Activated gamma-delta T cell (primary cell): ENCODE measurements around the gene GNAT3.

Experiments
- DNase-seq: peaks from one replicate; lab custom pipeline; 2025; lab: John Stamatoyannopoulos, UW

Gene GNAT3

DNA sequence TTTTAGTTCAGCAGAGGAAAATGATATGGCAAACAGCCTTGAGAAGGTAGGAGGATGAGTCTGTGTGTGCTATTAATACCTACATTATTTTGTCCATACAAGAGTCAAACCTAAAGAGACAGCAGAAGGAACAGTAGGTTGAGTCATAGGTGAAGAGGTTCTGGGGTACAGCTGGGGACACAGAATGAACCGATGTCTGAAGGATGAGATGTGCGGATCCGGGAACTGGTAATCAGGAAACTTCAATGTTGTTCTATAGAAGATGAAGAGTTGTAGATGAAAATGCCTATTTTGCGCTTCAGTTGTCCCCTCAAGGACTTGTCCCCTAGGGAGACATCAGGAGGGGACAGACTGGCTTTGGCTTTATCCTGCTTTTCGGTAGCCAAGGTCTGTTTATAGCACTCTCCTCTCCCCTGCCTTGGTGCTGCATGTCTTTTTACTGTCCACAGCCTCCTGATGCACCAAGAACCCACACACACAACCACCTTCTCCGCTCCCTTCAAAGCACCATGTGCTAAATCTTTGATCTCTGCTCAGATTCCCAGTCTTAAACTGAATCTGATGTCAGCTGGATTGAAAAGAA is 94.6 kb downstream of the GNAT3 start:
- no peak for DNase-seq

DNA sequence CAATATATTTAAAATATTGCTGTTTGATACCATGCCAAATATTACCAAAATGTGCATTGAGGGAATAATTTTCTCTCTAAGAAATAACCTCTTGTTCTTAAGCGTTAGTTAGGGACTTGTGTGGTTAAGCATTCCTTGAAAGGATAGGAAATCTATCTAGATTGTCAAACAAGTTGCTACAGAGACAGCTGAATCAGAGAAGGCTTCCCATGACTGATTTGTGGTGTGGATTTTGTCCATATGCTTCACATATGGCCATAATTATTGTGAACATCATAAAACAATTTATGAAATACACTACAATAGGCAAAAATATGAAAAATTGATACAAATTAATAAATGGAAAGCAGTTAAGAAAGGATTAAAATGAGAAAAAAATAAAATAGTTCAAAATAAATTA is 96.3 kb downstream of the GNAT3 start:
- DNase-seq = no peak

DNA sequence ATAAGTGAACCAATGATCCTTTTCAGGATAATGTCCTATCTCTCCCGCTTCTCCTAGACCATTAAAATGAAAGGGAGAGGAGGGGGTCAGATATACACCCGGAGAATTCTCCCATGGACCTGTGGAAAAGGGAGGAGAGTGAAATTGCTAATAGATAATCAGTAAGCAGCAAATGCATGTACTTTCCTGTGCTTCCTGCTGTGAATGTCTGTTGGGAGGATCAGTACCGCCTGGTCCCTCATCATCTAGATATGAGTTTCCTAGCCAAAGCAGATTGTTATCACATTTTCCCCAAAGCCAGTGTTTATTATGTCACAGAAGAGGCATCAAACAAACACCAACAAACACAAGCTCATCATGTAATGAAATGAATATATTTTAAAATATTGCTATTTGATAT is 96.8 kb downstream of the GNAT3 start:
- no peak for DNase-seq

DNA sequence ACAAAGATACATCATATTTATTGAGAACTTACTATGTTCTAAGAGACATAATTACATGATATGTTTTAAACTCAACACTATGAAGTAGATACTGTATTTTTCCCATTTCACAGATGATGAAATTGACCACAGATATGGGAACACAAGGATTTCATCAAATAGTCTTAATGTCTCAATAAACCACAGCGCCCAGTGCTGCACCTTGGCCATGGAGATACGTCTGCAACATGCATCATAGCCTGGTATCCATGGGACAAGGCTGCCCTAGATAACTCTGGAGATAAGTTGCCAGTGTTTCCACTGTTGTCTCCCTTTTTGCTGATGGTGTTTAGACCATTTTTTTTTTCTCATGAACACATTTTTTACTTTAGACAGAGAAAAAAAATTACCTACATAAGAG is 97.5 kb downstream of the GNAT3 start:
- no peak for DNase-seq

DNA sequence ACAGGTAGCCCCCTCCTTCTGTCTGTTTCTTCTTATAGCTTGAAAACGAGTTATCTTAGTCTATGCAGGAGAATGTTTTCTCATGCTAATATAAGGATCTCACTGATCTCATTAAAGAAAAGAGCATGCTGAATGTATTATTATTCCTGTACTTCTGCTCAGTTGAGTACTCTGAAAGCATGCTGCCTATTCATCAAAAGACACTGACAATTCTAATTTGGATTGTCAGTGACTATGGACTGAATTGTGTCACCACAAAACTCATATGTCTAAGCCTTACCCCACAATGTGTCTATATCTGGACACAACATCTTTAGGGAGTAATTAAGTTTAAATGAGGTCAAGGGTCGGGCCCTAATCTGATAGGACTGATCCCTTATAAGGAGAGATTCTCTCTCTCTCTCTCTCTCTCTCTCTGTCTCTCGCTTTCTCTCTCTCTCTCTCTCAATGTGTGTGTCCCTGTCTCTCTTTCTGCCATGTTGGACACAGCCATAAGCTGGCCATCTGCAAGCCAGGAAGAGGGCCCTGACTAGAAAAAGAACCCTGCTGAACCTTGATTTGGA is 98.4 kb downstream of the GNAT3 start:
- no peak for DNase-seq

DNA sequence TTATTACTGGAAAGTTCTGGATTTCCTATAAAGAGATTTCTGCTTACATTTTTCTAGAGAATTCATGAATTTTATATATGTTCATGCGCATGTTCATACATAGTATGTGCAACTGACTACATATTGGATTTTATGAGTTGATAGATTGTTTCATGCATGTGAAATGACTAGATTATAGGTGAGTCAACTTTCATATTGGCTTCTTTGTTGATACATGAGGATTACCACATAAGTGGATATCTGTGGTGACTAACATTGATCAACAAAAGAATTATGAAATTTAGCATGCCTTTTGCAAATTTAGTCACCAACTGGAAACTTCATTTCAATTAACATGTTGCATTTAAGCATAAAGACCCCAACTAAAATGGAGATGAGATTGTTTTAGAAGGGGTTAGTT is 99.0 kb downstream of the GNAT3 start:
- DNase-seq = no peak

DNA sequence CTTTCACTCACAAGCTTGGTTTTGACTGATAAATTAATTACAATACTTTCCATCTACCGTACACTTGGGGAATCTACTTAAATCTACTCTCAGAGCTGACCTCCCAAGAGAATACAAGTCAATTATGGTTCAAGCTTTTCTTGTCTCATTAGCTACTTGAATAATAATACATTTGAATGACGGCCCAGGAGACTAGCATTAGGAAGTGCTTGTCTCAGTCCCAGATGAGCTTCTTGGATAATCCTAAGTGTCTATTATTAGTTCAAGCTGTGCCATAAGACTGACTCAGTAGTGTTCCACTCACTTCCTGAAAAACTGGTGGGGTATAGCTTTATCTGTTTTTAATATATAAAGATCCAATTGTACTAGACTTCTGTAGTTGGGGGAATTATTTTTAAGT is 100.2 kb downstream of the GNAT3 start:
- no peak for DNase-seq

DNA sequence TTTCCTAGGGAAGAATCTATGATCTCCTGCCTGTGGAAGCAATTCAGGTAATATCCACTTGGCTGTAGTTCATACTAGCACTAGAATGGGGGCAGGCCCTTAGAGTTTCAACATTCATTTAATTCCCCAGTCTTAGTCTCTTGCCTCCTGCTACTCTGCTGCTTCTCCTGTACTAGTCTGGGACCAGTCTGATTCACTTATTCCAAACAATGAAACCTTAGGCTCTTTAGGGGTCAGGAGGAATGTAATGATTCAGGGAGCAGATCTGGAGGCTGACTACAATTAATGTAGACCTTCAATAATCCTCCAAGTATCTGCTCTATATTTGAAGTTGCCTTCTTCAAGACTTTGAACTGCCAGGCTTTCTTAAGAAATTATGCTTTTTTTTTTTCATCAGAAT is 101.8 kb downstream of the GNAT3 start:
- no peak for DNase-seq
